Activated naive CD8-positive, alpha-beta T cell treated with anti-CD3 and anti-CD28 coated beads, Interleukin-2, amount 50 U/mL, for 16 hours (primary cell): ENCODE data around the gene TPCN2.
"Not testable (repeated sequence)": the region's sequence is repeated elsewhere in the genome, so short reads cannot be mapped to it uniquely, and the experiment has no call there.

ENCODE experiments used
- DNase-seq: peaks from one replicate; pipeline ENCODE4 v3.0.0-alpha.2; 2020; ENCODE audit warnings: low read depth, low spot score

Gene TPCN2

DNA sequence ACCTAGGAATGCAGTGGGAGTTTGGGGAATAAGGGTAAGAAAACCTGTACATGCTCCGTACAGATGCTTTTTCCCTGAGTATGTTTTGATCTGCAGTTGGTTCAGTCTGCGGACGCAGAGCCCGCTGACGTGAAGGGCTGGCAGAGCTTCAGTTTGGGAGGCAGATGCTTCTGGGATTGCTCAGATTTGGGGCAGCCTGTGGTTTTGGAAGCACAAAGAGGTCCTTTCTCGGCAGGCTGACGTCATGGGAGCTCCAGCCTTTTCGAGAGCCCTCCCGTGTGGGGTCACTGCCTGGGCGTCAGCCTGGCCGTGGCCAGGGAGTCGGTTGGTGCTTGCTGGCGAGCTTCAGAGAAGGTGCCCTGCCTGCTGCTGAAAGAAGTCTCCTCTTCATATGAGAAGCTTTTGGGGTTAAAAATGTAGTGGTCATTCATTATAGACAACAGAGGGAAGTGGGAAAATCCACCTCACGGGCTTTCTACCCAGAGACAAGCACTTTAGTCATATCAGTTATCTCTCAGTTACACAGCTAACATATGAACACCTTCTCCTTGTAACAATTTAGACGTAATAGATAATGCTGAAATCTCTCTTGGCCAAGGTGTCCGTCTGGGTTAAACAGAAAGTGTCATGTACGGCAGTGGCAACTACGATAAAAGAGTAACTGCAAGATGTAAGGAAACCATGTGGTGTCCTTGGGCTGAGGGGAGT, 26.8 kb downstream of the TPCN2 start:
- no peak for DNase-seq

DNA sequence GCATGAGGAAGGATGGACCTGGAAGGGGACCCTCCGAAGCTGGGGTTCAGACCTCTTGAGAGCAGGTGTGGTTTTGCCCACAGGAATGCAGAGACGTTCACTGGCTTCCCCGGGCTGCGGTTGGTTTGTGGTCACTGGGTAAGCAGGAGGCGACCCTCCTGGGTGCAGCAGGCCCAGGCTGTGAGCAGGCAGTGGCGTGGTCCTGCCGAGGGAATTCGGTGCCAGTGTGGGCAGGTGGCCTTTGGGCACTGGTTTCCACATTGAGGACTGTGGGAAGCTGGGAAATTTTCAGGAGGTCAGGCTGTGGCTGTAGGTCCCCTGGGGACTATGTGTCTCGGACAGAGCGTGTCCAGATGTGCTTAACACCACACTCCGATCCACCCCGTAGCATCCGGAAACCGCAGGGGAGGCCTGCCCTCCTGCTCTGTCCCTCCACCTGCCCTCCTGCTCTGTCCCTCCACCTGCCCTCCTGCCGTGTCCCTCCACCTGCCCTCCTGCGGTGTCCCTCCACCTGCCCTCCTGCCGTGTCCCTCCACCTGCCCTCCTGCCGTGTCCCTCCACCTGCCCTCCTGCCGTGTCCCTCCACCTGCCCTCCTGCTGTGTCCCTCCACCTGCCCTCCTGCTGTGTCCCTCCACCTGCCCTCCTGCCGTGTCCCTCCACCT, 27.5 kb downstream of the TPCN2 start:
- no peak for DNase-seq

DNA sequence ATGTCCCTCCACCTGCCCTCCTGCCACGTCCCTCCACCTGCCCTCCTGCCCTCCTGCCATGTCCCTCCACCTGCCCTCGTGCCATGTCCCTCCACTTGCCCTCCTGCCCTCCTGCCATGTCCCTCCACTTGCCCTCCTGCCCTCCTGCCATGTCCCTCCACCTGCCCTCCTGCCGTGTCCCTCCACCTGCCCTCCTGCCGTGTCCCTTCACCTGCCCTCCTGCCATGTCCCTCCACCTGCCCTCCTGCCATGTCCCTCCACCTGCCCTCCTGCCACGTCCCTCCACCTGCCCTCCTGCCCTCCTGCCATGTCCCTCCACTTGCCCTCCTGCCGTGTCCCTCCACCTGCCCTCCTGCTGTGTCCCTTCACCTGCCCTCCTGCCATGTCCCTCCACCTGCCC, 28.2 kb downstream of the TPCN2 start:
- DNase-seq: not testable (repeated sequence)

DNA sequence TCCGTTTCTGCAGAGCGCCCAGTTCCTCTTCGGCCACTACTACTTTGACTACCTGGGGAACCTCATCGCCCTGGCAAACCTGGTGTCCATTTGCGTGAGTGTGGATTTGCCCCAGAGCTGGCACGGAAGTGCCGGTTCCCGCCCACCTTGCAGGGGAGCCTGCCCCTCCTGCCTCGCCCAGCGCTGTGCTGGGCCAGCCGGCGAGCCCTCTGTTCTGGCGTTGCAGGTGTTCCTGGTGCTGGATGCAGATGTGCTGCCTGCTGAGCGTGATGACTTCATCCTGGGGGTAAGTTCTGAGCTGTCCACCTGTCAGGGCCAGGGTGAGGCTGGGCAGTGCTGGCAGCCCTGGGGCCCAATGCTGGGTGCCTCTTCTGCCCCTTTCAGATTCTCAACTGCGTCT, 29.8 kb downstream of the TPCN2 start:
- DNase-seq: no peak

DNA sequence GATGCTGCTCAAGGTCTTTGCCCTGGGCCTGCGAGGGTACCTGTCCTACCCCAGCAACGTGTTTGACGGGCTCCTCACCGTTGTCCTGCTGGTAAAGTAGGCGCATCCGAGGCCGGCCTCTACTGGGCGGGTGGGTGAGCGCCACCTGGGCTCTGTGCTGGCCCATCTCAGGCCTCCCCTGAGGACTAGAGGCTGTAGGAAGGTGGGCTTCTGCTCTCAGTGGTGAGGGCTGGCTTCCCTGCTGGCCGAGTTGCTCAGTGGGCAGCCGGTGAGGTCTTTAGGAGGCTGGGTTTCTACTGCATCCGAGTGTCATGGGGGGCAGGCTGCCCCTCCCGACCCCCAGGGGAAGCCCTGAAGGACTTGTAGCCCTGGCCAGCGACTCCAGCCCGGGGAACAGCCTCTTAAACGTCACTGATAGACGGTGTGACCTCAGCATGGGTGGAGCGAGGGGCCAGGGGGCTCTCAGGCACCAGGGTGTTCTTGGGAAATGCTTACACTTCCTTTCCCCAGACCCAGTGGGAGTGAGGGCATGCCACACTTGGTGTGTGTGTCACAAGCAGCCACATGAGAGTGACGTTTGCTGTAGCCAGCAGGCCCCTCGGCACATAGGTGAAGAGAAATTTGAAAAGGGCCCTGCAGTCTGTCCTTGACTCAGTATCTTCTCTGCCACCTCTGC, 30.3 kb downstream of the TPCN2 start:
- DNase-seq: no peak

DNA sequence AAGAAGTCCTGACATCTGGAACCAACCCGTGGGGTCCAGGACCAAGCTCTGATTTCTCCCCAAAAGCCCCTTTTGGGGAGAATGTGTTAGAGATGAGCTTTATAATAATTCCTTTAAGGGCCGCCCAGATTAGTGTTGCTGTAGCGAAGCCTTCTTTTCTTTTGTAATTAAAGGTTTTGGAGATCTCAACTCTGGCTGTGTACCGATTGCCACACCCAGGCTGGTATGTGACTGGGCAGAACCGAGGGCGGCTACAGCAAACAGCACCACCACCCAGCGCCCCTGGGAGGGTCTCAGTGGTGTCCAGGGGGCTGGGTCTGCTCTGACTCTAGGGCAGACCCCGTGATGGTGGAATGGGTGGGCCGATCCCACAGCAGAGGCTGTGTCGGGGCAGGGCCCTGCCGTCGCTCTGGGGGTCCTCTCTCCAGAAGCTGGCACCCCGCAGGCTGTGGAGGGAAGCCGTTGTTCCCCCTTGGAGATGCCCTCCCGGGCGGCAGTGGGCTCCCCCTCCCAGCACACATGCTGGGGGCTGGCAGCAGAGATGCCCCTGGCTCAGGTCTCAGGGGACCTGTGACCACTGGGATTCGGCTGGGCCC, 31.0 kb downstream of the TPCN2 start:
- no peak for DNase-seq

DNA sequence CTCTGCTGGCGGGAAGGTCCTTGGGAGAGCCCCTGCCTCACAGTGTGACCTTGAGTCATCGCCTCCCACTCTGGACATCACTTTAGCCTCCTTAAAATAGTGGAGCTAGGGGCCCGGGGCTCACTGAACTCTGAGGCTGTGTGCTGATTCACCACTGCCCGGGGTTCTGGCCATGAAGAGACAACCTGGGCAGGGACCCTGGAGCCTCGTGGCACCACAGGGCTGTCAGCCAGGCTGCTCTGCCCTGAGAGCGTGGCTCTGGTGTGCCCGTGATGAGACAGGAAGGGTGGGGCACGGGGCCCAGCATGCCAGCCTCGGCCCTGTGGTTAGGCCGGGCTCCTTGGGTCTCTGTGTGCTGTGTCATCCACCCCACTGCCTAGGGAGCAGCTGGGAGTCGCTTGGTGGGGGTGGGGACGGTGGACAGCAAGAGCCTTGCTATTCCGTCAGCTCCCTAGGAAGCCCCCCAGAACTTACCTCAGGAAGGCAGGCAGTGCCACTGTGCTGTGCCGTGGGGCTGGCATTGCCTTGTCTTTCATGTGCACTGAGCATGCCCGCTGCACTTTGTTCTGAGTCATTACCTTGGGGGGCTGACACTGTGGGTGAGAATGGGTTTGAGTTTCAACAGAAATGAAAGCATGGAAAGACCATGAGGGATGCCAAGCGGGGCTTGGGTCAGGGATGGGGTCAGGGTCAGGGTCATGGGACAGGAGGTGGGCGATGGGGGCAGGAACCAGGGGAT, 31.7 kb downstream of the TPCN2 start:
- DNase-seq: no peak

DNA sequence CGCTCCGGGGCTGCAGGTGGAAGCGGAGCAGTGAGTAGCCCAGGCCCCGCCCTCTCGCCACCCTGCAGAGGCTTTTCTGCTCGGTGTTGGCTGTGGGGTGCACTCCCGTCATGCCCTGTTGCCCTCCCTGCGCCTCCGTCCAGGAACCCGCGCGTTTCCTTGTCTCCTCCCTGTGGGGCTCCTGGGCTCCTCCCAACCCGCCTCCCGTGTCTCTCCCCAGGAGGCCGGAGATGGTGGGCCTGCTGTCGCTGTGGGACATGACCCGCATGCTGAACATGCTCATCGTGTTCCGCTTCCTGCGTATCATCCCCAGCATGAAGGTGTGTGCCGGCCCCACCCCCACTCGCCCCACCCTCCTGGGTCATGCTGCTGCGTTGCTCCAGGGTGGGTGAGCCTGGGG, 32.4 kb downstream of the TPCN2 start:
- no peak for DNase-seq

DNA sequence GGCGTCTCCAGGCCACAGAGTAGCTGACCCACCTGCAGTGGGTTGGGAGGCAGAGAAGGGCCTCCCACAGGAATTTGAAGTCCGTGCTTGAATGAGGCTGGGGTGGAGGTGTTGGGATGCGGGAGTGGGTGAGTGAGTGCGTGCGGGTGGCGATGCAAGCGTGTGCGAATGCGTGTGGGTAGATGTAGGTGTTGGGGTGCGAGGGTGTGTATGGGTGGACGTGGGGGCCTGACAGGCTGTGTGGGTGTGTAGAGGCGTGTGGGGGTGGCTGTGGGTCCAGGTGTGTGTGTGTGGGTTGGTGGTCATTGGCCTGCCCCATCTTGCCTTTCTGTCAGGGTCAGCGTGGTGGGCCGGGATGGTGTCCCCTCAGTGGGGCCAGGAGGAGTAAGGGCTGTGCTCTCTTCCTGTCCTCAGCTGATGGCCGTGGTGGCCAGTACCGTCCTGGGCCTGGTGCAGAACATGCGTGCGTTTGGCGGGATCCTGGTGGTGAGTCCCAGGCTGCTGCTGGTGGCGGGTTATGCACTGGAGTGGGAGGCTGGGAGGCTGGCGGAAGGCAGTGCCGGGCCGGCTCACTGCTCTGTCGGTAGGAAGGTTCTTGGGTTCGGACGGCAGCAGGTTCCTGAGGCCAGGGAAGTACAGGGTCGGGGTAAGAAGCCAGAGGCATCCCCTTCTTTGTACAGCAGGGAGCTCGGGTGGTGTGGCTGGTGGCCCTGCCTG, 35.0 kb downstream of the TPCN2 start:
- no peak for DNase-seq

DNA sequence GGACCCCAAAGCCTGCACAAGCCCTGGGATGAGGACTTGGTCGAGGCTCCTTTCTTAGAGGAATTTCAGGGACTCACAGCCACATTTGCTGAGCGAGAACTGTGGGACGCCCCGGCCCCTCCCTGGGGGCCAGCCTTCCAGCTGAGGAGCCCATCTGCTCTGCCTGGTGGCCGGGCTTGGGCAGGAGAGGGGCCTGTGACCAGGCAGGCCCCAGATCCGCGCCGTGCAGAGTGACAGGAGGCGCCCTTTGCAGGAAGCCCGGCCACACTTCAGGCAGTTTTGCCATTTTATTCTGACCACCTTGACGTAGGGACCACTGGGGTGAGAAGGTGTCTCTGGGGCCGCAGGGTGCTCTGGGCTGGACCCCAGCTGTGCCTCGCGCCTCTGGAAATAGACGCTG, 35.6 kb downstream of the TPCN2 start:
- no peak for DNase-seq

DNA sequence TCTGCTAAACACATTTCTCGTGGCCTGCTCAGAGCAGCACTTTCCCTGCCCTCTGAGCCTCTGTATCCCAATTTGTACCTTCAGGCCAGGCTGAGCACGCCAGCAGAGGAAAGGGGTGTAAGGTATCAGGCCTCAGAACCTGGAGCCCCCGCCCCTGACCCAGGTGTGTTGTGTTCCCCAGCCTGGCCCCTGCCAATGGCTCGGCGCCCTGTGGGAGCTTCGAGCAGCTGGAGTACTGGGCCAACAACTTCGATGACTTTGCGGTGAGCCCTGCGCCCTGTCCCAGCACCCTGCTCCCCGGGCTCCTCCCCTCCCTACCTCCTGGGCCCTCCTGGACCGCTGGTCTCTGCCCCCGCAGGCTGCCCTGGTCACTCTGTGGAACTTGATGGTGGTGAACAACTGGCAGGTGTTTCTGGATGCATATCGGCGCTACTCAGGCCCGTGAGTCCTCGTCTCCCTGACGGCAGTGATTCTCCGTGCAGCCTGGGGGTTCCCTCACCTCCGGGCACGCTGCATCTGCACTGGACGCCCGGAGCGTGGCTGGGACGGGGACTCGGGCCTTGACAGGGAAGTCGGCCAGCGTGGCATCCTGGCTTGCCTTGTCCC, 36.9 kb downstream of the TPCN2 start:
- no peak for DNase-seq

DNA sequence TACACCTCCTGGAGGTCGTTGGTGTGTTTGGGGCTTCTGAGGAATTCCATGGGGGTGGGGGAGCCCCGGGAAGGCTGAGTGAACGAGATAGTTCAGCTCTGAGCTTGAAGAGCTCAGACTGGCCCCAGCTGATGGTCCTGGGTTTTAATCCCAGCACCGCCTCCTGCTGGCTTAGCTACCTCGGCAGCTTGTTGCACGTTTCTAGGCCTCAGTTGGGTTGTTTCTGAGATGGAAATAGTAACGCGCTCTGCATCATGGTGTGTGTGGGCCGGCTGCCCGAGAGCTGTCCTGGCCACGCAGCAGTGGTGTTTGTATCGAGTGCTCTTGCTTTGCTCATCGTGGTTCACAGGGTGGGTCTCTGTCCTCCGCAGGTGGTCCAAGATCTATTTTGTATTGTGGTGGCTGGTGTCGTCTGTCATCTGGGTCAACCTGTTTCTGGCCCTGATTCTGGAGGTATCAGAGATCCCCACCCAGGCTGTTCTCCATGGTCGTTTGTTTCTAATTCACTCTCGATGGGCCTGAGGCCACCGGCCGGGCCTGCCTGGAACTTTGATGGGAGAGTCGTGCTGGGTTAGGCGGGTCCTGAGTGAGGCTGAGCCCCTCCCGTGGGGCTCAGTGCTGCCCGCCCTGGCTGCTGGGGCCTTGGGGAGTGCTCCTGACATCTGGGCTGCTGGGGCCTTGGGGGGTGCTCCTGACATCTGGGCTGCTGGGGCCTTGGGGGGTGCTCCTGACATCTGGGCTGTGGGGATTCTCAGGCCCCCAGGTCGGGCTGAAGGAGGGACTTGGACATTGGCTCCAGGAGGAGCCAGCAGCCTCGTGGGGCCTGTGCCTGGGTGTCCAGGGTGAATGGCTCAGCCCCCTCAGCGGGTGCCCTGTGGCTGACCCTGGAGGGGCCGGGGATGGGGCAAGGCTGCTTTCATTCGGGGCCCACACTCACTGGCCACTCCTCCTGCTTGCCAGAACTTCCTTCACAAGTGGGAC, 37.7 kb downstream of the TPCN2 start:
- DNase-seq: no peak

DNA sequence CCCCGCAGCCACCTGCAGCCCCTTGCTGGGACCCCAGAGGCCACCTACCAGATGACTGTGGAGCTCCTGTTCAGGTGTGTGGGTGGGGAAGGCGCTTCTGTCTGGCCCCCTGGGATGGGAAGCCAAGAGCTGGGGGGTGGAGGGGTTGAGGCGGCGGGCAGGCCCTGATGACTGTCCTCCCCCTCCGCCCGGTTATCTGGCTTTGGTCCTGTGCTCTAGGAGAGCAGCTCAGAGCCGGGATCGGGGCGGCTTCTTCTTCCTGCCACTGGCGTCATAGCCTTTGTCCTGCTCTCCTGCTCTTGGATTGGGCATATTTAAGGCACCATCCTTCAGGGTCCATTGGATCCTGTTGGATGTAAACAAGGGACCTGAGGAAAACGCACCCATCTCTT, 38.4 kb downstream of the TPCN2 start:
- no peak for DNase-seq

DNA sequence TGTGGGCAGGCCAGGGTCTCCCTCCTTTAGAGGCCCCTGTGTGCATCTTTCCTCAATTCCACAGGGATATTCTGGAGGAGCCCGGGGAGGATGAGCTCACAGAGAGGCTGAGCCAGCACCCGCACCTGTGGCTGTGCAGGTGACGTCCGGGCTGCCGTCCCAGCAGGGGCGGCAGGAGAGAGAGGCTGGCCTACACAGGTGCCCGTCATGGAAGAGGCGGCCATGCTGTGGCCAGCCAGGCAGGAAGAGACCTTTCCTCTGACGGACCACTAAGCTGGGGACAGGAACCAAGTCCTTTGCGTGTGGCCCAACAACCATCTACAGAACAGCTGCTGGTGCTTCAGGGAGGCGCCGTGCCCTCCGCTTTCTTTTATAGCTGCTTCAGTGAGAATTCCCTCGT, 39.1 kb downstream of the TPCN2 start:
- DNase-seq: no peak

DNA sequence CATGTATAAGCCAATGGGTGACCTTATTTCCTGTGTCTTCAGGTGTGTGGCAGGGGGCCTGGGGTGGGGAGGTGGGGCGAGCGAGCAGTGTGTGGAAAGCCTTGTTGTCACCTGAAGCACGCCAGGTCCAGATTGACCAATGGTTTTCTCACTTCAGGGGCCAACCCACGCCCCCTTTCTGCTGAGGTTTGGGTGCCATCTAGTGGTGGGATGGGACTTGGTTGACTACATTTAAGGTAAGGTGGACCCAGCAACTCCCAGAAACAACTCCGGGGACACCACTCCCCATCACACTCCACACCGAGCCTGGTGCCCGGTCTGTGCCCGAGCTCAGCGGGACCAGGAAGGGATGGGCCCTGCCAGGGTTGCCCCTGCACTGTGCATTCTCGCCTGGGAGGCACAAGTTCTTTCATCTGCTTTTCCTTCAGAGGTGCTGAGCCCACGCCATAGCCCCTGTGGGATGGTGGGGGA, 40.0 kb downstream of the TPCN2 start:
- DNase-seq: no peak

DNA sequence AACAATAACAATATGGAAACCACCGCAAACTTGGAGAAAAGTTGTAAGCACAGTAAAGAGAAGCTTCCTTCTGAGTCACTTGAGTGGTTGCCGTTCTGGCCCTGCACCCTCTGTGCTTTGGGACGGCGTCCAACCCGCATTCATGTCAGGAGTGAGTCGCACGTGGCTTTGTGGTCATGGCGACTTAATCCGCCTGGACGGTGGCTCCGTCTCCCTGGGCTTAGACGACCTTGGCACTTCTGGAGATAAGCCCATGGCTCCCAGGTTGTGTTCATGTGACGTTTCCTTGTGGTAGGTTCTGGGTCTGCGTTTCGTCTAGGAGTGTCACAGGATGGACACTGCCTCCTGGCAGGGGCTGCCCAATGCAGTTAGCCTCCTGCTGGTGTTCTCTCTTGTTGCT, 40.5 kb downstream of the TPCN2 start:
- DNase-seq: no peak

DNA sequence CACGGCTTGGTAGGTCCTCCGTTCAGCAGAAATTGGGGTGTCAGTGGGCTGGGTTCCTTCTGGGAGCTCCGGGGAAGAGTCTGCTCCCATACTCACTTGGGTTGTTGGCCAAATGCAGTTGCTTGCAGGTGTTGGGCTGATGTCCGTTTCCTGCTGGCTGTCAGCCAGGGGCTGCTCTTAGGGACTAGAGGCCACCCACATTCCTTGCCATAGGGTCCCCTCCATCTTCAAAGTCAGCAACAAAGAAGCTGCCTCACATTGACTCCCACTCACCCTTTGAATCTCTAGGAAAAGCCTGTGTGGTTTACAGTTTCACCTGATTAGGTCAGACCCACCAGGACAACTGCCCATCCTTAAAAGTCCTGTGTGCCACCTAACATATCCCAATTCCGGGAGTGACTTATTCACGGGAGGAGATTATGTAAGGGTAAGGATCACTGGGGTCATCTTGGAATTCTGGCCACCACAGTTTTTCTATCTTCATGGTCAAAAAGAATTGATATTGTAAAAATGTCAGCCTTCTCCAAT, 43.0 kb downstream of the TPCN2 start:
- no peak for DNase-seq

DNA sequence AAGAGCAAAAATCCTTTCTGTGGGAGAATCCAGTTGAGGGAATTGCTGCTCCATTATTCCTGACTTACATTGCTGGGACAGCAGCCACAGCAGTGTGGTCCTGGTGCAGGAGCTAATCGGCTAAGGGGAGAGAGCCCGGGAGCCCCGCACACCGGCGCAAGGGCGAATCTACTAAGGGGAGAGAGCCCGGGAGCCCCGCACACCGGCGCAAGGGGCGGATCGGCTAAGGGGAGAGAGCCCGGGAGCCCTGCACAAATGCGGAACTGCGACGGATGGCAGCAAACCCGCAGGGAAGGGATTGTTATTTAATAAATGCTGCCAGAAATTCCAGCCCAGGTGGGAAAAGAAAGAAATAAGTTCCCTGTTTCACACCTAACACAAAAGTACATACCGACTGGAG, 43.5 kb downstream of the TPCN2 start:
- no peak for DNase-seq

DNA sequence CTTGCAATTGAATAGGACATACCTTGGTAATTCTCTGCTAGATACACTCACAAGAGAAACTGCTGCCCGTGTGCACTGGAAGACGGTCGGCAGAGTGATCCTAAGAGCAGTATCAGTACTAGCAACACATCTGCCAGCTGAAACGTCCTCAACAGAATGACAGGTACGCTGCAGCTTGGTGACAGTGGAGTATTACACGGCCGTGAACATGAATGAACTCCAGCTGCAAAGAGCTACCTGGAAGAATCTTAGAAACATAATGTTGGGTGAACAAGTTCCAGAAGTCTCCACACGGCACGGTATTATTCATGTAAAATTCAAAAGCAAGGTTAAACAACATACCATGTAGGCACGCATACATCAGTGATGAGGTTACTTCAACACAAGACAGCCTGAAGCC, 44.4 kb downstream of the TPCN2 start:
- no peak for DNase-seq
